Mammary epithelial cell (primary cell): ENCODE measurements around the gene JAK1.

Source experiments
- EZH2 ChIP-seq: IDR thresholded peaks from 2 replicates; pipeline ENCODE4 v1.6.1; 2012; ENCODE audit warnings: low read length, inconsistent platforms, borderline replicate concordance
- TF ChIP-seq, protein P1 (sequence below), 2 donors: IDR thresholded peaks in 1 of 2; conservative IDR thresholded peaks in 1 of 2; 2 replicates each; pipeline ENCODE4 v1.5.1; 2011 to 2012; ENCODE audit warnings: inconsistent platforms in 2 of 2, low read length in 2 of 2, mild to moderate bottlenecking in 2 of 2, control low read depth in 1 of 2, low read depth in 1 of 2; ENCODE audit not compliant: insufficient read depth in 1 of 2; ENCODE audit errors: extremely low read depth in 1 of 2

DNA sequence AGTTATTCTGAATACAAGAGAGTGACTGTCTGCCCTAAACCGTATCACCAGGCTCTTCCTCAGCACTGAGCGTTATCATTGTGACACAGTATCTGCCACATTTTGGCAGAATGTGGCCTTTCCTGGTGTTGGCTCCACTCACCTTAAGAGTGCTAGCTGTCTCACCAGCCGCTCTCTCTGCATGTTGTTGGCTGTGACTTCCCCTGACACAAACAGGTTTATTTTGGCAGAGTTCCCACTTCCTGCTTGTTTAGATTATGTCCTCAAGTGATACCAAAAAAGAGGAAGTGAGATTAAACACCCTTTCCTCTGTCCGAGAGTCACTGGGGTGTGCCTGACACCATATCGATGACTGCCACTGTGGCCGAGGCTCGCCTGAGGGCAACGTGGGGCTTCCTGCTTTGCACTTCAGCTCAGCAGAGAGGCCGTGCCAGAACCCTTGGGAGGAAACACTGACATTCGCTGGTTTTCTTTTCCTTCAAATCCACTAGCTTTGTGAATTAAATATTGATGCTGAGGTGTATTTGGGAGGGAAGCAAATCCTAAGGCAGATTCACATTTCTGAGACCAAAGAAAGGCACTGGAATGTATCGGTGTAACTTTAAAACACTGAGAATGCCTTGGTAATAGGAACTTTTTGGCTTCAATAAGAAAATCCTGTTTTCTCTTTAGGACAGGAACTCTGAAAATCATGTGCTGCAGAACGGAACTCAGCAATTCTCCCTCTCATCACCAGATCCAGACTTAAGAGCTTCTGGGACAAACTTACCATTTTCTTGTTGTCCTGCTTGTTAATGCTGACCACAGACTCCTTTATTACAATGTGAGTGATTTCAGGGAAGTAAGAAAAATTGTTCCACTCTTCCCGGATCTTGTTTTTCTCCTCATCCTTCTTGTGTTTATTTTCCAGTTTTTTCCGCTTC, 102.1 kb downstream of the JAK1 start:
- TF ChIP-seq EZH2: no peak
- TF ChIP-seq, protein P1, sequence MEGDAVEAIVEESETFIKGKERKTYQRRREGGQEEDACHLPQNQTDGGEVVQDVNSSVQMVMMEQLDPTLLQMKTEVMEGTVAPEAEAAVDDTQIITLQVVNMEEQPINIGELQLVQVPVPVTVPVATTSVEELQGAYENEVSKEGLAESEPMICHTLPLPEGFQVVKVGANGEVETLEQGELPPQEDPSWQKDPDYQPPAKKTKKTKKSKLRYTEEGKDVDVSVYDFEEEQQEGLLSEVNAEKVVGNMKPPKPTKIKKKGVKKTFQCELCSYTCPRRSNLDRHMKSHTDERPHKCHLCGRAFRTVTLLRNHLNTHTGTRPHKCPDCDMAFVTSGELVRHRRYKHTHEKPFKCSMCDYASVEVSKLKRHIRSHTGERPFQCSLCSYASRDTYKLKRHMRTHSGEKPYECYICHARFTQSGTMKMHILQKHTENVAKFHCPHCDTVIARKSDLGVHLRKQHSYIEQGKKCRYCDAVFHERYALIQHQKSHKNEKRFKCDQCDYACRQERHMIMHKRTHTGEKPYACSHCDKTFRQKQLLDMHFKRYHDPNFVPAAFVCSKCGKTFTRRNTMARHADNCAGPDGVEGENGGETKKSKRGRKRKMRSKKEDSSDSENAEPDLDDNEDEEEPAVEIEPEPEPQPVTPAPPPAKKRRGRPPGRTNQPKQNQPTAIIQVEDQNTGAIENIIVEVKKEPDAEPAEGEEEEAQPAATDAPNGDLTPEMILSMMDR (conservative IDR thresholded peaks at IDR 0.05 in 1 of 2, IDR thresholded peaks at IDR 0.05 in 1 of 2; ENCODE audit: extremely low read depth in 1 of 2, insufficient read depth in 1 of 2, low read depth in 1 of 2, low read length in 2 of 2): no peak
